GM12875 (cell line): Measurements from ENCODE around the gene SPATA6.
"Not testable (repeated sequence)": the region's sequence is repeated elsewhere in the genome, so short reads cannot be mapped to it uniquely, and the experiment has no call there.

Source experiments
- H3K4me3 ChIP-seq: one replicate; pipeline ENCODE4 v1.5.1; 2011; ENCODE audit warnings: low read depth, low read length, control low read depth
- TF ChIP-seq, protein P1 (sequence below): IDR thresholded peaks from 2 replicates; pipeline ENCODE4 v1.5.1; 2011; ENCODE audit warnings: low read depth, mild to moderate bottlenecking, control low read depth, inconsistent platforms, low read length, moderate library complexity, borderline replicate concordance; ENCODE audit not compliant: insufficient read depth

The SPATA6 gene

DNA sequence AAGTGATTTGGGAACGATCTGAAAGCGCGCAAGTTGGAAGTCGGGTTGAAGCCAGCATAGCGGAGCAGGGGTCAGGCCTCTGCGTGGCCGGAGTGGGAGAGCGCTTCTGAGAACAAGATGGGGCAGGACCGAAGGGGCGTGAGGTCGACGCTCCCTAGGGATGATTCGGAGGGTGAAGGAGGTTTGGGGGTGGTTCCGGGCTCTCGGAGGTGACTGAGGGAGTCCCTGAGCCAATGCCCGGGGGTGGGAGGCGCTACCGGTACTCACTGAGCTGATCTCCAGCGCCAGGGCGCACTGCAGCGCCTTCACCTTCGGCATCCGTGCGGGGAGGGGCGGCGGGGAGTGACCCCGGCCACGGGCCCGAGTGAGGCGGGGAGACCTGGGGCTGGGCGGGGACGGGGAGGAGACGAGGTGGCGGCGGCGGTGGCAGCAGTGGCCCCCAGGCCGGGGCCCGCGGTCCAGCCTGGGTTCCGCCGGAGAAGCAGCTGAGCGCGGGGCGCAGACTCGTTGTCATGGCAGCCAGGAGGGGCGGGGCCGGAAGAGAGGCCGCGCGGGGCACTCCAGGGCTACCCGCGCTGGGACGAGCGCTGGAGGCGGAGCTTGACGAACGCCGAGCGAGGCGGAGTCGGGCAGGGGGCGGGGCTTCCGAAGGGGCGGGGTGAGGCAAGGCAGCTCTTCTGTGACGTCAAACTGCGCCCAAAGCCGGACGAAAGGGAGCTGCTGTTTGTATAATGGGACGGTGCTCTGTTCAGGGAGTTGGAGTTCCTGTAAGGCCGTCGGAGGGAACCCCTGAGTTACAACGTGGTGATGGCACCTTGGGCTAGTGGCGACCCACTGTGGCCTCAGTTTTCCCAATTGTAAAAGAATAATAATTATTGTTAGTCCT lies at the start of gene SPATA6:
Gene SPATA6 (minus strand): TSS at position 514 of the 886 bp plus-strand sequence. CDS start 196 bp downstream, at position 318.
- H3K4me3 ChIP-seq: peak within 1 kb of the TSS; percentile 44
- TF ChIP-seq, protein P1, sequence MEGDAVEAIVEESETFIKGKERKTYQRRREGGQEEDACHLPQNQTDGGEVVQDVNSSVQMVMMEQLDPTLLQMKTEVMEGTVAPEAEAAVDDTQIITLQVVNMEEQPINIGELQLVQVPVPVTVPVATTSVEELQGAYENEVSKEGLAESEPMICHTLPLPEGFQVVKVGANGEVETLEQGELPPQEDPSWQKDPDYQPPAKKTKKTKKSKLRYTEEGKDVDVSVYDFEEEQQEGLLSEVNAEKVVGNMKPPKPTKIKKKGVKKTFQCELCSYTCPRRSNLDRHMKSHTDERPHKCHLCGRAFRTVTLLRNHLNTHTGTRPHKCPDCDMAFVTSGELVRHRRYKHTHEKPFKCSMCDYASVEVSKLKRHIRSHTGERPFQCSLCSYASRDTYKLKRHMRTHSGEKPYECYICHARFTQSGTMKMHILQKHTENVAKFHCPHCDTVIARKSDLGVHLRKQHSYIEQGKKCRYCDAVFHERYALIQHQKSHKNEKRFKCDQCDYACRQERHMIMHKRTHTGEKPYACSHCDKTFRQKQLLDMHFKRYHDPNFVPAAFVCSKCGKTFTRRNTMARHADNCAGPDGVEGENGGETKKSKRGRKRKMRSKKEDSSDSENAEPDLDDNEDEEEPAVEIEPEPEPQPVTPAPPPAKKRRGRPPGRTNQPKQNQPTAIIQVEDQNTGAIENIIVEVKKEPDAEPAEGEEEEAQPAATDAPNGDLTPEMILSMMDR: no peak

DNA sequence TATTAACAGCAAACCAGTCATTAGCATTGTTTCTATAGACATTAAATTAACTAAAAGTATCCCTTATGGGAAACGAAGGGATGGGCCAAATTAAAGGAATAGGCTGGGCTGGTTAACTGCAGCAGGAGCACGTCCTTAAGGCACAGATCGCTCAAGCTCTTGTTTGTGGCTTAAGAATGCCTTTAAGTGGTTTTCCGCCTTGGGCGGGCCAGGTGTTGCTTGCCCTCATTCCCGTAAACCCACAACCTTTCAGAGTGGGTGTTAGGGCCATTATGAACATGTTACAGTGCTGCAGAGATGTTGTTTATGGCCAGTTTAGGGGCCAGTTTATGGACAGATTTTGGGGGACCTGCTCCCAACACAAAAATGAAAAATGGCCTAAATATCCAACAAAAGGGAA lies 47.9 kb upstream of the SPATA6 start:
- not testable (repeated sequence) for H3K4me3 ChIP-seq

DNA sequence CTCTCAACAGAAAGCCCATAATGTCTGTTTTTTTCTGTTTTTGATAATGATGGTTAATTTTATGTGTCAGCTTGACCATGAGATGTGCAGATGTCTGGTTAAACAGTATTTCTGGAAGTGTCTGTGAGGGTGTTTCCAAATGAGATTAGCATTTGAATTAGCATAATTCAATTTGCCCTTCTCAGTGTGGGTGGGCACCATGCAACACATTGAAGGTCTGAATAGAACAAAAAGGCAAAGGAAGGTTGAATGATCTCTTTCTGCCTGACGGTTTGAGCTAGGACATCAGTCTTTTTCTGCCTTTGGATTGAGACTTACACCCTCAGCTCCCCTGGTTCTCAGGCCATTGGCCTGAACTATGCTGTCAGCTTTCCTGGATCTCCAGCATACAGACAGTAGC lies 34.9 kb upstream of the SPATA6 start:
- H3K4me3 ChIP-seq: no peak overlapping the region
- TF ChIP-seq, protein P1: no peak

DNA sequence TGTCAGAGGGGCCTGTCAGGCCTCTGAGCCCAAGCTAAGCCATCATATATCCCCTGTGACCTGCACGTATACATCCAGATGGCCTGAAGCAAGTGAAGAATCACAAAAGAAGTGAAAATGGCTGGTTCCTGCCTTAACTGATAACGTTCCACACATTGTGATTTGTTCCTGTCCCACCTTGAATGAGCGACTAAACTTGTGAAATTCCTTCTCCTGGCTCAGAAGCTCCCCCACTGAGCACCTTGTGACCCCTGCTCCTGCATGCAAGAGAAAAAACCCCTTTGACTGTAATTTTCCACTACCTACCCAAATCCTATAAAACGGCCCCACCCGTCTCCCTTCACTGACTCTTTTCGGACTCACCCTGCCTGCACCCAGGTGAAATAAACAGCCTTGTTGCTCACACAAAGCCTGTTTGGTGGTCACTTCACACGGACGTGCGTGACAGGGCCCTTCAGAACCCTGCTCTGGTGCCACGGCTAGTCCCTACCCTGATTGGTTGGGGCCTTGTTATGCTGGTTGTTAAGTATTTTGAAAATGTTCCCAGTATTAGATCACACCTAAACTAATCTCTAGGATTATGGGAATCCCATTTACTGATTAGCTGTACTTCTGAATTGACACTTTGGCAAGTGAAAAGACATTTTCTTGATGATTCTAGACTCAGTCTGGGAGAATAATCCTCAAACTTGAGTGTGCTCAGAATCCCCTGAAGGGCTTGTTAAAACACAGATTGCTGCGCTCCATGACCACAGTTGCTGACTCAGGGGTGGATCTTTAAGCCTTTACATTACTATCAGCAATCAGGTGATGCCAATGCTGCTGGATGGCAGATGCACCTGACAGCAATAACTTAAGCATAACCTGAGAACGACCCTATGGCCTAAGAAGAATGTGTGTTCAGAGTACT lies 28.8 kb upstream of the SPATA6 start:
- TF ChIP-seq, protein P1: no peak
- no peak overlapping the region for H3K4me3 ChIP-seq

DNA sequence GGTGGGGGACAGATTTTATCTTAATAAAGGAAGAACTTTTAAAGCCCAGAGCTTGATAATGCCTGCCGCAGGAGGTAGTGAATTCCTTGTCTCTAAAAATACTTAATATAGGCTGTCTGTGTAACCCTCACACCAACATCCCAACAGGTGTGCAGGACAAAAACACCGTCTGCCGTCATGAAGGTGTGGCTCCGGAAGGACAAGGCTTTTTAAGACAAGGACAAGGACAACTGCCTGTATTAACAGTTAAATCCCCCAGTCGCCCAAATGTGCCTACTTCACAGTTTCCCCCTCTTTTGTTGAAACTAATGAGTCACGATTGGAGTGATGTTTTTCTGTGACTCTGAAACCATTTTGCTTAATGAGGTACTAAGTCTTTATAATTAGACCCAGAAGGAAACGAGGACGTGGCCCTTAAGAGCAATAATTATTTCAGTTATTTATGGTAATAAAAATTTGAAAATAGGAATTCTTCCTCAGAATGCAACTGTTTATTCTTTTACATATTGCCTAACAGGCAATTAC lies 27.3 kb upstream of the SPATA6 start:
- TF ChIP-seq, protein P1: no peak
- H3K4me3 ChIP-seq: no peak overlapping the region

DNA sequence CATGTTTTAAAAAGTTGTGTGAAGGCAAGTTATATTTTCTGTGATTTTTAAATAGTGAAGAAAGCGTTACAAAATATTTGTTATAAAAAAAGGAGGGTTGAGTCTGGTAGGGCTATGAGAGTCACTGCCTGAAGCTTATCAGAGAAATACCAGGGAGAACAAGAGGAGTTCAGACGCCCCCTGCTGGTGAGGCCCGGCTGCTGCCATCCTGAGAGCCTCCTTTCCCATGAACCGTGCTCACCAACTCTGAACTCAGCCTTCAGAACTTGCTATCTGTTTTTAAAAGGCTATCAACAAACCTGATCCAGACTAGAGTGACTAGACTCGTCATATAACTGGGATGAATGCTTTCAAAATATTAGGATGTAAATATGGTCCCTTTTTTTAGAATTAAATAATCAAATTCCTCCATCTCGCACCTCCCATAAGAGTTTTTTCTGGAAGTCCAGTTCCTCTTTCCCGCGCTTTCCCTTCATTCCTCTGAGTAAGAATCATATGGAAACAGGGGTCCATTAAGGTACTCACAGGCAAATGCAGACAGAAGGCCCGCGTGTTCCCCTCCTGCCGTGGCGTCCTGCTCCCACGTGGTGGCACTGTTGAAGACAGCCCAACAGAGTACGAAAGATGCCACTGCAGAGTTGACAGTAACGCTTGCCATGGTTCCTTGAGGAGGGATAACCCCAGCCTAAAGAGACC lies 26.2 kb upstream of the SPATA6 start:
- TF ChIP-seq, protein P1: peak; percentile 97
- no peak overlapping the region for H3K4me3 ChIP-seq

DNA sequence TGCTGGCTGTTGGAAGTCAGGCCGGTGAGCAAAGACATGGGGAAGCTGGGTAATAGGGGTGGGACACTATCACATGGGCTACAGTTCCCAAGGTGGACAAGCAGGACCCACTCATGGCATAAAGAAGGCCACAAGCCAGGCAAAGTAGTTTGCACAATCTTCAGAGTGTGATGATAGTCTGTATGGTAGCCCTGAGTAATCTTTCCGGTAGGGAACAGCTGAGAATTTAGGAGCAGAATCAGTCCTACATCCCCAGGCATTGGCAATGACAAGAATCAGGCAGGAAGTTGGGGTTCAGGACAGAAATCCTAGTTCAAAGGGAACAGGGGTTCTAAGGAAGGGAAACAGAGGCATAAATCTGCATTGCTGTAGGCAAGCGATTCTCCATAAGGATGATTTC lies 23.9 kb upstream of the SPATA6 start:
- TF ChIP-seq, protein P1: no peak
- no peak overlapping the region for H3K4me3 ChIP-seq
